ENCODE data around the gene CORO2A.

GRCh38 chr9:98140503-98140902, 51.9 kb downstream of the CORO2A start:
- TF ChIP-seq CTCF (IDR thresholded peaks at IDR 0.05) (no peak), EP300 (IDR thresholded peaks at IDR 0.05) (no peak)

All from esophagus muscularis mucosa (tissue), 3 donors.